Activated CD4-positive, alpha-beta T cell treated with anti-CD3 and anti-CD28 coated beads for 36 hours (primary cell): ENCODE results near the gene KANK2. TPM values are rescaled to one million over a fixed set of nuclear protein-coding genes. Genes with fewer than 3 reads are reported as not detected.

Source experiments
- ATAC-seq: fragments of 200-7000 bp; cut with Tn5 transposase; one replicate; pipeline ENCODE4 v1.10.0; 2021; ENCODE audit warnings: mild to moderate bottlenecking, moderate library complexity
- CTCF ChIA-PET: fragments of 350-600 bp; sonication (Branson Sonifier 250); formaldehyde crosslinking; loops from one replicate; lab custom pipeline; 2021; ENCODE audit warnings: antibody characterized with exemption; lab: Charles Lee
- POLR2A ChIA-PET: fragments of 350-600 bp; sonication (Branson Sonifier 250); formaldehyde crosslinking; loops from one replicate; lab custom pipeline; 2021; ENCODE audit warnings: antibody characterized with exemption, inconsistent platforms; lab: Charles Lee
- DNase-seq: peaks from one replicate; pipeline ENCODE4 v3.0.0-alpha.2; 2020
- H3K27ac Mint-ChIP-seq: one replicate; pipeline ENCODE4 v1.8.0; 2021; ENCODE audit warnings: mixed read lengths
- H3K27me3 Mint-ChIP-seq: one replicate; pipeline ENCODE4 v1.8.0; 2021; ENCODE audit warnings: mixed read lengths
- H3K36me3 Mint-ChIP-seq: one replicate; pipeline ENCODE4 v1.8.0; 2021; ENCODE audit warnings: low read depth, mixed read lengths
- H3K4me1 Mint-ChIP-seq: one replicate; pipeline ENCODE4 v1.8.0; 2021; ENCODE audit warnings: mixed read lengths
- H3K4me3 Mint-ChIP-seq: one replicate; pipeline ENCODE4 v1.8.0; 2021; ENCODE audit warnings: mild to moderate bottlenecking, moderate library complexity, mixed read lengths
- H3K9me3 Mint-ChIP-seq: one replicate; pipeline ENCODE4 v1.8.0; 2021; ENCODE audit warnings: low read depth, mixed read lengths
- intact Hi-C, 2 experiments: fragments of 100-400 bp; cut with DNase I in 1 of 2; cut with micrococcal nuclease in 1 of 2; formaldehyde crosslinking; loops; one replicate each; pipeline versions ENCODE4 v1.14.2 to v1.15.1; 2022 to 2024; cut with DNase I, micrococcal nuclease
- total RNA-seq, 2 experiments: library from RNA; stranded (reverse); gene quantifications; one replicate each; pipeline ENCODE4 v1.2.3, GENCODE V29; 2021

The KANK2 gene
- total RNA-seq, 2 experiments from 2014 or later: 0.91 to 1.2 TPM

- POLR2A ChIA-PET: no interaction called here
Measured at GRCh38 chr19:11224429-11224828, 27.1 kb upstream of the KANK2 start.

DNA sequence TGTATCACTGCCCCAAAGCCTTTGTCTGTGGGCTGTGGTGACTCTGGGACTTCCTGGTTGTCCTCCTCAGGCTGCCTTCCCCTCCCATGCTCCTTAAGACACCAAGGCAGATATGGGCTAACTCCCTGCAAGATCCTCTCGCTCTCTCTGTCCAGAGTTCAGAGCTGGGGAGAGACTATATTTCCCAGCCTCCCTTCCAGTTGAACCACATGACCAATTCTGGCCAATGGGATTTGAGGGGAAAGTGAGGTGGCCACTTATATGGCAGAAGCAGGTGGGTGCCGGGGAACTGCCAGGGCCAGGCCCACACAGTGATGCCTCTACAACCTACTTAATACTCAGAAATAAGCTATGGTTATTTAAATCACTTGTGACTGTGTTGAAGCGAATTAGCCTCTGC lies 25.9 kb upstream of the KANK2 start:
- Mint-ChIP-seq H3K9me3 (peaks cover 15% of the 10 kb centered on the region), H3K27me3 (peaks cover 6% of the 10 kb centered on the region), H3K4me1 (no peaks in the 10 kb centered on the region), H3K27ac (no peak overlapping the region), H3K36me3 (peaks cover 6% of the 10 kb centered on the region), H3K4me3 (no peak overlapping the region)
- CTCF ChIA-PET: interaction anchor here (0.5 to 0.6 kb wide), 3 partner anchors 103 to 238 kb away, joined by 3 to 4 read pairs (median 4); partner anchors contain the start of gene PRKCSH
- intact Hi-C loops: no loop called here
- ATAC-seq (no peak), DNase-seq (no peak)
- POLR2A ChIA-PET: interaction anchor here (0.6 kb wide), 1 partner anchor 35 kb away, joined by 4 read pairs; no protein-coding TSS in a partner anchor

More at GRCh38 chr19:11224429-11224828, 27.1 kb upstream of the KANK2 start:
- ATAC-seq (no peak), DNase-seq (no peak)
- Mint-ChIP-seq H3K4me3 (no peak overlapping the region), H3K9me3 (peaks cover 15% of the 10 kb centered on the region), H3K27me3 (peaks cover 6% of the 10 kb centered on the region), H3K36me3 (peaks cover 6% of the 10 kb centered on the region), H3K4me1 (no peaks in the 10 kb centered on the region), H3K27ac (no peak overlapping the region)
- CTCF ChIA-PET: no interaction called here
- intact Hi-C loops: no loop called here

DNA sequence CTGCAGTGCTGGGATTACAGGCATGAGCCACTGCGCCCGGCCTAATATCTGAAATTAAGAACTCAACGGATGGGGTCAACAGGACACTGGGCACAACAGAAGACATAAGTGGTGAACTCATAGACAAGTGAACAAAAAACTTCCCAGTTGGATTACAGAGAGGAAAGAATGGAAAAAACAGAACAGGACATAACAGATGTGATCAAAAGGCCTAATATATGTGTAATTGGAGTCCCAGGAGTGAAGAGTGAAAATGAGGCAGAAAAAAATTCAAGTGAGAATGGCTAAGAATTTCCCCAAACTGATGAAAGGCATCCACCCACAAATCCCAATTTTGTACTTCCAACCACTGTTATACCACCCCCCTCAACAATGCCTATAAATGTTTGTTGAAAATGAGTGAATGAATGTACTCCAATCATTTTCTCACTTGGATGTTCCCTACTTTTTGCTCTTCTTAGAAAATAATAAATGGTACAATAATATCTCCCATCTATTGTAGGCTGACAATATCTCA lies 23.8 kb upstream of the KANK2 start:
- ATAC-seq (no peak), DNase-seq (no peak)
- no peak overlapping the region for H3K27ac Mint-ChIP-seq
- intact Hi-C loops: no loop called here
- H3K9me3 Mint-ChIP-seq: peaks cover 15% of the 10 kb centered on the region
- H3K4me3 Mint-ChIP-seq: no peak overlapping the region
- no peaks in the 10 kb centered on the region for H3K4me1 Mint-ChIP-seq
- peaks cover 6% of the 10 kb centered on the region for H3K27me3 Mint-ChIP-seq
- ChIA-PET CTCF (no interaction called here), POLR2A (no interaction called here)
- peaks cover 6% of the 10 kb centered on the region for H3K36me3 Mint-ChIP-seq

DNA sequence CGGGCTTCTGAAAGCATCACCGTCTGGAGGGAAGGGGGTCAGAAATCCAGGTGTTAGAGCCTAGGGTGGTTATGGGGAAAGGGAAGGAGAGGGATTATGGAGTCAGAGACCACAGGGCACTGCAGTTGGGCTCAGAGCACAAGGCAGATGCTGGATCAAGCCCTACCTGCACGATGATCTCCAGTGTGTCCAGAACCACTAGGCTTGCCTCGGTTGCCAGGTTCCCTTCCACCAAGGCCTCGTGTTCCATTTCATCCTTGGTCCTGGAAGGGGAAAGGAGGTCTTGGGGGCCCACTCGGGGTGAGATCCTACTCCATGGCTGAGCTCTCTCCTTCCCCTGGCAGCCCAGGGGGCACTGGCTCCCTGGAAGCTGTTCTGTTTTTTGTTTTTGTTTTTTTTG lies 17.0 kb upstream of the KANK2 start:
- Mint-ChIP-seq H3K4me1 (no peaks in the 10 kb centered on the region), H3K4me3 (no peak overlapping the region), H3K27me3 (peaks cover 4% of the 10 kb centered on the region), H3K9me3 (peaks cover 4% of the 10 kb centered on the region), H3K36me3 (no peaks in the 10 kb centered on the region), H3K27ac (no peak overlapping the region)
- intact Hi-C loops: no loop called here
- no peak for DNase-seq
- ATAC-seq: no peak
- ChIA-PET CTCF (interaction anchor here (0.7 to 0.9 kb wide), 2 partner anchors 13 to 108 kb away, joined by 3 read pairs; no protein-coding TSS in a partner anchor), POLR2A (no interaction called here)

- no peak for ATAC-seq
- Mint-ChIP-seq H3K4me1 (no peaks in the 10 kb centered on the region), H3K4me3 (no peak overlapping the region), H3K27me3 (peaks cover 4% of the 10 kb centered on the region), H3K36me3 (no peaks in the 10 kb centered on the region), H3K27ac (no peak overlapping the region), H3K9me3 (peaks cover 4% of the 10 kb centered on the region)
- intact Hi-C loops: no loop called here
- POLR2A ChIA-PET: no interaction called here
- CTCF ChIA-PET: no interaction called here
- no peak for DNase-seq
Measured at GRCh38 chr19:11210656-11210928, 13.2 kb upstream of the KANK2 start.

GRCh38 chr19:11209839-11210655 lies 12.7 kb upstream of the KANK2 start:
- Mint-ChIP-seq H3K4me3 (no peak overlapping the region), H3K4me1 (no peaks in the 10 kb centered on the region), H3K36me3 (no peaks in the 10 kb centered on the region), H3K9me3 (peaks cover 4% of the 10 kb centered on the region), H3K27ac (no peak overlapping the region), H3K27me3 (no peaks in the 10 kb centered on the region)
- POLR2A ChIA-PET: no interaction called here
- ATAC-seq: no peak
- no peak for DNase-seq
- CTCF ChIA-PET: no interaction called here
- intact Hi-C loops: no loop called here

GRCh38 chr19:11208561-11209471 lies 11.5 kb upstream of the KANK2 start:
- Mint-ChIP-seq H3K27ac (no peak overlapping the region), H3K4me3 (no peak overlapping the region), H3K27me3 (no peaks in the 10 kb centered on the region), H3K36me3 (no peaks in the 10 kb centered on the region), H3K9me3 (peaks cover 4% of the 10 kb centered on the region), H3K4me1 (no peaks in the 10 kb centered on the region)
- DNase-seq (no peak), ATAC-seq (no peak)
- ChIA-PET POLR2A (no interaction called here), CTCF (no interaction called here)
- intact Hi-C loops: no loop called here

GRCh38 chr19:11205939-11206570 lies 8.7 kb upstream of the KANK2 start:
- Mint-ChIP-seq H3K4me1 (no peaks in the 10 kb centered on the region), H3K27me3 (peaks cover 3% of the 10 kb centered on the region), H3K27ac (no peak overlapping the region), H3K9me3 (peaks cover 4% of the 10 kb centered on the region), H3K4me3 (no peak overlapping the region), H3K36me3 (no peaks in the 10 kb centered on the region)
- ChIA-PET POLR2A (no interaction called here), CTCF (interaction anchor here (1.1 kb wide), 1 partner anchor 81 kb away, joined by 3 read pairs; no protein-coding TSS in a partner anchor)
- DNase-seq: no peak
- no peak for ATAC-seq
- intact Hi-C loops: no loop called here

DNA sequence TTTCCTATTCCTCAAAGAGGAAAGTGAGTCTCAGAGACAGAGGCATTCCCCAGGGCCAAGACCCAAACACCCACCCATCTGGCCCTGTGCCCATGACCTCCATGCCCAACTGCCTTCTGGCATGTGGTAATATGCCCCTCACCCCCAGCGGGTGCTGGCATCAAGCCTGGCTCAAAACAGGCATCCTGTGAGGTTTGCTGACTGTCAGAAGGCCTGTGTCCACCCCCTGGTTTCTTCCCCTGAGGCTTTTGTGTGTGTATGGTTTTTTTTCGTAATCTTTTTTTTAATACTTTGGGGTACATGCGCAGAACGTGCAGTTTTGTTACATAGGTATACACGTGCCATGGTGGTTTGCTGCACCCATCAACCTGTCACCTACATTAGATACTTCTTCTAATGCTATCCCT lies 7.6 kb upstream of the KANK2 start:
- DNase-seq: no peak
- no peaks in the 10 kb centered on the region for H3K9me3 Mint-ChIP-seq
- ATAC-seq: no peak

GRCh38 chr19:11204076-11204602 lies 6.8 kb upstream of the KANK2 start:
- ATAC-seq: no peak
- DNase-seq: no peak
- Mint-ChIP-seq H3K9me3 (no peaks in the 10 kb centered on the region), H3K27me3 (peaks cover 3% of the 10 kb centered on the region), H3K4me3 (no peak overlapping the region), H3K4me1 (no peaks in the 10 kb centered on the region), H3K36me3 (no peaks in the 10 kb centered on the region), H3K27ac (no peak overlapping the region)
- ChIA-PET POLR2A (no interaction called here), CTCF (interaction anchor here (0.6 to 1.1 kb wide), 2 partner anchors 57 to 241 kb away, joined by 3 to 4 read pairs; no protein-coding TSS in a partner anchor)
- intact Hi-C loops: loop anchor here (1.0 to 5.0 kb wide), 4 partner anchors 37 to 262 kb away; no protein-coding TSS in a partner anchor

More for the DNA sequence above, 7.6 kb upstream of the KANK2 start:
- Mint-ChIP-seq H3K27ac (no peak overlapping the region), H3K36me3 (no peaks in the 10 kb centered on the region), H3K27me3 (peaks cover 3% of the 10 kb centered on the region), H3K4me1 (no peaks in the 10 kb centered on the region), H3K4me3 (no peak overlapping the region)
- POLR2A ChIA-PET: no interaction called here
- CTCF ChIA-PET: interaction anchor here (0.6 kb wide), 1 partner anchor 82 kb away, joined by 3 read pairs; no protein-coding TSS in a partner anchor
- intact Hi-C loops: loop anchor here (1.0 to 5.0 kb wide), 4 partner anchors 38 to 263 kb away; no protein-coding TSS in a partner anchor
